ENCODE data around the gene SLX9. TPM values are rescaled to one million over a fixed set of nuclear protein-coding genes. Genes with fewer than 3 reads are reported as not detected.
"Not testable (repeated sequence)": the region's sequence is repeated elsewhere in the genome, so short reads cannot be mapped to it uniquely, and the experiment has no call there.

The SLX9 gene
- polyA plus RNA-seq, 1 experiment, result 12.4 TPM

GRCh38 chr21:45022348-45022675 is 82.5 kb downstream of the SLX9 start:
- ChIA-PET POLR2A (no interaction called here), CTCF (no interaction called here)
- no peak for TF ChIP-seq CTCF (IDR thresholded peaks at IDR 0.05; ENCODE audit: insufficient read depth, low read depth, low read length)

GRCh38 chr21:45022736-45023135 is 82.9 kb downstream of the SLX9 start:
- H3K27me3 ChIP-seq (ENCODE audit: control insufficient read depth, insufficient read depth, low read length), result no peaks in the 10 kb centered on the region
- ChIA-PET CTCF (no interaction called here), POLR2A (no interaction called here)
- no peak overlapping the region for H3K4me3 ChIP-seq (ENCODE audit: low read depth, low read length)
- no peak for DNase-seq (ENCODE audit: low read depth)
- H3K36me3 ChIP-seq (ENCODE audit: control insufficient read depth, insufficient read depth, low read length), result no peaks in the 10 kb centered on the region
- TF ChIP-seq CTCF (IDR thresholded peaks at IDR 0.05; ENCODE audit: insufficient read depth, low read depth, low read length), result no peak

More at GRCh38 chr21:45022348-45022675, 82.5 kb downstream of the SLX9 start:
- H3K4me3 ChIP-seq (ENCODE audit: low read depth, low read length), result no peak overlapping the region
- no peaks in the 10 kb centered on the region for H3K27me3 ChIP-seq (ENCODE audit: control insufficient read depth, insufficient read depth, low read length)
- H3K36me3 ChIP-seq (ENCODE audit: control insufficient read depth, insufficient read depth, low read length), result no peaks in the 10 kb centered on the region
- no peak for DNase-seq (ENCODE audit: low read depth)

- H3K4me3 ChIP-seq (ENCODE audit: low read depth, low read length); CTCF ChIA-PET; POLR2A ChIA-PET; DNase-seq (ENCODE audit: low read depth); H3K36me3 ChIP-seq (ENCODE audit: control insufficient read depth, insufficient read depth, low read length); H3K27me3 ChIP-seq (ENCODE audit: control insufficient read depth, insufficient read depth, low read length): not testable (repeated sequence)
Measured at GRCh38 chr21:45024516-45024915, 84.7 kb downstream of the SLX9 start.

- Histone ChIP-seq H3K27me3 (ENCODE audit: control insufficient read depth, insufficient read depth, low read length) (0 out of 2 replicates have a peak, but pooled peaks cover 2% of the 10 kb centered on the region), H3K4me3 (ENCODE audit: low read depth, low read length) (no peak overlapping the region), H3K36me3 (ENCODE audit: control insufficient read depth, insufficient read depth, low read length) (no peaks in the 10 kb centered on the region)
- ChIA-PET CTCF (interaction anchor here (0.7 kb wide), 1 partner anchor 9 kb away, joined by 3 read pairs; no protein-coding TSS in a partner anchor), POLR2A (no interaction called here)
- DNase-seq (ENCODE audit: low read depth), result no peak
- TF ChIP-seq CTCF (IDR thresholded peaks at IDR 0.05; ENCODE audit: insufficient read depth, low read depth, low read length), result no peak
Measured at GRCh38 chr21:45026066-45026745, 86.4 kb downstream of the SLX9 start.

Other genes with a start within 250 kb of the SLX9 start
- not detected in 2 replicates for gene KRTAP10-12, start 242.9 kb upstream of the SLX9 start, polyA plus RNA-seq (2011; rRNA removed)
- not detected in 2 replicates for gene TSPEAR, start 228.5 kb upstream of the SLX9 start, polyA plus RNA-seq (2011; rRNA removed)
- 67.6 and 93.2 TPM in 2 replicates for gene UBE2G2, start 138.2 kb upstream of the SLX9 start, polyA plus RNA-seq (2011; rRNA removed)
- 82.6 and 111 TPM in 2 replicates for gene SUMO3, start 122.0 kb upstream of the SLX9 start, polyA plus RNA-seq (2011; rRNA removed)
- 234 and 249 TPM in 2 replicates for gene PTTG1IP, start 66.3 kb upstream of the SLX9 start, polyA plus RNA-seq (2011; rRNA removed)
- gene ITGB2, start 19.1 kb upstream of the SLX9 start, polyA plus RNA-seq (2011; rRNA removed), result not detected in 2 replicates
- 8.9 and 10.9 TPM in 2 replicates for gene ADARB1, start 134.6 kb downstream of the SLX9 start, polyA plus RNA-seq (2011; rRNA removed)